ENCODE data around the gene DHRS3.
A peak's percentile ranks its signal among the peaks of the same experiment; 100 is the strongest.

DHRS3 gene

DNA sequence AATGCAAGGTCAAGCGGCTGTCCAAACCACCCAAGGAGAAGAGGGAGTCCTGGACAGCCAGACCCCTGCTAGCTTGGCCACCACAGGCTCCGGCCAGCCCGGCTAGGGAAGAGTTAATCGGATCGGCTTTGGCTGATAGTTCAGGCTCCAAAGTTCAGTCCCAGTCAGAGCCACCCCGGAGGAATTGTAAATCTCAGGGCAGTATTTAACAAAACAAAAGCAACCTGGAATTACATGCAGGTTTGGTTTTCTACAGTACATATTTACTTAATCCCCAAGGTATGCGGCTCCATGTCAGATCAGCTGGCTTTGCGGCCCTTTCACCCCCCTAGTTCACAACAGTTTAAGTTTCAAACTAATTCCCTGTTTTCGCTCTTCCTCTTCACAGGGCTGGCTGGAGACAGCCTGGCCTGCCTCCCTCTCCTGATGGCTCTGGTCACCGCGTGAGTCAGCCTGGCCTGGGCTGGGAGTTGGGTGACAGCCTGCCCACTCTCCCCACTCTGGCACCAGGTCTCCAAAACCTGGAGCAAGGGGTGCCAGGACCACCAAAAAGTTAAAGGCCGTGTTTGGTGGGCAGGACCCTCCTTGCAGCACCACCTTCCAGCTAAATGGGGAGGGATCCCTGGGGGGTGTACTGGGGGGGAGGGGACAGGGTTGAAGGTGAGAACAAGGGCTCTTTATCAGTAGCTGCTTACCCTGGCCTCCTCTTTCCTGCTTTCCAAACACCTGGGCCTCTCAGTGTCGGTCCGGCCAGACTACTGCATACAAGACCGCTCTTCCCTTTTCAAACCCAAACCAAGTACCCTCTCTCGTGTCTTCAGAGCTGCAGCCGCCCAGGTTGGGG is 1.9 kb downstream of the DHRS3 start:
- H3K27me3 Mint-ChIP-seq, result no peaks in the 10 kb centered on the region
- H3K27ac Mint-ChIP-seq, result peak overlapping the region; percentile 83
- H3K4me3 Mint-ChIP-seq, result peak overlapping the region; percentile 95
- peaks cover 77% of the 10 kb centered on the region for H3K4me1 Mint-ChIP-seq (ENCODE audit: low read depth)
- H3K9me3 Mint-ChIP-seq, result no peaks in the 10 kb centered on the region
- peak; percentile 53 for DNase-seq
- H3K36me3 Mint-ChIP-seq (ENCODE audit: low read depth), result peaks cover 51% of the 10 kb centered on the region

DNA sequence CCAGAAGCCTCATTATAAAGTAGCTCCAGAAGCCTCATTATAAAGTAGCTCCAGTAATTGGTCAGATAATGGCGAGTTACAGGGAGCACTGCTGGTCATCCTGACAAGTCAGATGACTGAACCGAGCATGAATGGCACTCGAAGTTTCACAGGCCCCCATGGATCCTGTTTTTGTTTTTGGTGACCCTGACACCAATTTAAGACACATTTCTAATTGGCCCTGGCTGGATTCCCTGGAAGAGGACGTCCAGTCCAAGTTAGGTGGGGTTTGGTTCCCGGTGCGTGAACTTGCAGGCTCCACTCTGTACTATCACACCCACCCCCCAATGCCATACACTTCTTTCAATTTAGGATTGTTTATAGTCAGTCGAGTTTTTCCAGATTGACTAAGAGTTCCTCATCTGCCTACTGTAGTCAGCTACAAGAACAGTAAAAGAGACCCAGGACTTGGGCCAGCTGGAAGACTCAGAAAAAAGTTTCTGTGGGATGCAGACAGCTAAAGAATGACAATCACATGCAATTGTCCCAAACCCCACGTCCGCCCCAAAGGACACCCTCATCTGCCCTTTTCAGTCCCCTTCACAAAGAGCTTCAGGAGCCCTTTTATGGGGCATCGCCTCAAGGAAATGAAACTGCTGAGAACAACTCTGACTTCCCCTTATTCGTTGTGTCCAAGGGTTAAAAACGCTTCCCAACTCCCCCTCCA is 2.7 kb downstream of the DHRS3 start:
- peaks cover 77% of the 10 kb centered on the region for H3K4me1 Mint-ChIP-seq (ENCODE audit: low read depth)
- no peaks in the 10 kb centered on the region for H3K27me3 Mint-ChIP-seq
- peak overlapping the region; percentile 95 for H3K4me3 Mint-ChIP-seq
- H3K36me3 Mint-ChIP-seq (ENCODE audit: low read depth), result peaks cover 59% of the 10 kb centered on the region
- peak overlapping the region; percentile 83 for H3K27ac Mint-ChIP-seq
- no peak for DNase-seq
- no peaks in the 10 kb centered on the region for H3K9me3 Mint-ChIP-seq

DNA sequence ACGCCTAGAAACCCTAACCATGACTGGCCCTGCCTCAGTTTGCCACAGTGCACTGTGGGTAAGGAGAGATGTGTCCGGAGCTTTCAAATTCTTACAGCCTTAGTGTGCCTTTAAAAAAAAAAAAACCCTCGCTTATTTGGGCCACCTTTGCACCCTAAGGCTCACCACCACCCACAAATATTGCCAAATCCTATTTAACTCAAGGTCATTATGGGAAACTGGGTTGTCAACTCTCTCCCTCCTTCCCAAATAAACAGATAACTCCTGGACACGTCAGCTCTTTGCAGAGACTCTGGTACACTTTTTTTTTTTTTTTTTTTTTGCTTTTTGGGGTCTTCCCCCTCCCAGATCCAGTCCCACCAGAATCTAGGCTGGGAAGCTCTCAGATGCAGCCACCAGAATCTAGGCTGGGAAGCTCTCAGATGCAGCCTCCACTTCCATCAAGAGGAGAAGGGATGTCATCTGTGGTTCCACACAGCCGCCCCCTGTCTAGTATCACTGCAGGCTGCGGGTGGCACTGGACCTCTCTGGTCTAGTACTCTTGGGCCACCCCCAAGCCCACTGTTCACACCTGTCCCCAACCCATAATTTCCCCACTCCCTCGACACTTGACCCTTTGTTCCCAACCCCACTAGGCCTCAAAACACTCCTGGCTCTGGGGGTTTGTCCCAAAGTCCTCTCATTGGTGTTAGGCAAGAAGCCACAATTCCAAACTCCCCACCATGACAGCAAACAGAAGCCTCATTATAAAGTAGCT is 3.4 kb downstream of the DHRS3 start:
- Mint-ChIP-seq H3K27ac (peak overlapping the region; percentile 53), H3K4me1 (ENCODE audit: low read depth) (peaks cover 74% of the 10 kb centered on the region), H3K9me3 (no peaks in the 10 kb centered on the region), H3K4me3 (peak overlapping the region; percentile 95), H3K27me3 (no peaks in the 10 kb centered on the region), H3K36me3 (ENCODE audit: low read depth) (peaks cover 63% of the 10 kb centered on the region)
- DNase-seq, result no peak

DNA sequence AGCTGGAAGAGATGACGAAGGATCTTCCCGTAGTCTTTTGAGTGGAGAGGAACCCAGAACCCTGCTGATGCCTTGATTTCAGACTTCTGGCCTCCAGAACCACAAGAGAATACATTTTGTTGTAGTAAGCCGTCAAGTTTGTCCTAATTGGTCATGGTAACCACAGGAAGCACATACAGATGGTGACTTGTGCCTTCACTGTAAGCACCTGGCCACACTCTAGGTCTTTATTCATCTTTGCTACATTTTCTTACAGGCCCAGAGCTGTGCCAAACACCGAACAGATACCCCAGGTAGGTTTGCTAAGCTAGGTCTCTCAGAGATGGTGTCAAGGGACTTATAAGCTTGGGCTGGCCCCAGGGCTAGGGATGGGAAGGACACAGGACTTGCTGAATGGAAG is 4.8 kb downstream of the DHRS3 start:
- H3K27me3 Mint-ChIP-seq, result no peaks in the 10 kb centered on the region
- H3K27ac Mint-ChIP-seq, result peak overlapping the region; percentile 27
- H3K36me3 Mint-ChIP-seq (ENCODE audit: low read depth), result peaks cover 74% of the 10 kb centered on the region
- peaks cover 71% of the 10 kb centered on the region for H3K4me1 Mint-ChIP-seq (ENCODE audit: low read depth)
- no peak for DNase-seq
- H3K9me3 Mint-ChIP-seq, result no peaks in the 10 kb centered on the region
- peak overlapping the region; percentile 34 for H3K4me3 Mint-ChIP-seq

DNA sequence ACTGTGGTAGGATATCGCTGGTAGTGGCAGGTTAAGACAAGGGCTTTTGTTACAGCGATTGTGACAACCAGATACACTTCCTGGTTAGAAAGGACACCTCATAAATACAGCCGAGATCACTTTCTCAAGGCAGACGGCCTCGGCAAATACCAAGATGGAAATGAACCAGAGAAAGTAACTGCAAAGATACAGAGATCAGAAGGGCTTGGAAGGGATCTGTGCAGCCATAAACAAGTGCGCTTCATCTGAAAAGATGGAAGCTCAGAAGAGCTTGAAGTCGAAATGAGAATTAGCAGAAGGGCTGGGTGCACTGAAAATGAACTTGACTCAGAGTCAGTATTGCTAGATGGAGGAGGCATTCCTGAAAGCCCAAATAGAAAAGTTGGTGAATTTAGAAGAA is 7.1 kb downstream of the DHRS3 start:
- Mint-ChIP-seq H3K27me3 (no peaks in the 10 kb centered on the region), H3K36me3 (ENCODE audit: low read depth) (peaks cover 82% of the 10 kb centered on the region)

DNA sequence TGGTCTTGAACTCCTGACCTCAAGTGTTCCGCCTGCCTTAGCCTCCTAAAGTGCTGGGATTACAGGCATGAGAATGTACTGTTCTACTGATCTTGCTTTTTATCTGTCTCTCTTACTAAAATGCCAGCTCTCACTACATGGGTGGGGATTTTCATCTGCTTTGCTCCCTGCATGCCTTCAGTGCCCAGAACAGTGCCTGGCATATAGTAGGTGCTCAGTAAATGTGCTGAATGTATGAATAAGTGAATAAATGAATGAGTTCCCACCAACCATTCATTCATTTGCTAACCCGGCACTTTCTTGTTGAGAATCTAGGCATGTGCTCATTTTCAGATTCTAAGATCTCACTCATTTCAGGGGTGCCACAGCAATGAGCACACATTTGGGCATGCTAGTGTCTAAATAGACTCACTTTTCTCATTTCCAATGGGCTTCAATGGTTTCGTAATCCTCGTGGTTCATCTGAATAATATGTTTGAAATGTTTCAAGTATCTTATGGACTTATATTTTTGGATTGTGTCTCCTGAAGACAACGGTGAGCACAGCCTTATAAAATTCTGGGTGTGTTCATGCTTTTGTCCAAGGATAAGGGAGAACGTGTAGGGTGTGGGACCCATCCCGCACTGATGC is 7.6 kb downstream of the DHRS3 start:
- peaks cover 79% of the 10 kb centered on the region for H3K36me3 Mint-ChIP-seq (ENCODE audit: low read depth)
- H3K27me3 Mint-ChIP-seq, result no peaks in the 10 kb centered on the region
- H3K4me3 Mint-ChIP-seq, result no peak overlapping the region
- H3K27ac Mint-ChIP-seq, result peak overlapping the region; percentile 37
- no peak for DNase-seq
- peaks cover 75% of the 10 kb centered on the region for H3K4me1 Mint-ChIP-seq (ENCODE audit: low read depth)
- H3K9me3 Mint-ChIP-seq, result peaks cover 9% of the 10 kb centered on the region

More for the DNA sequence above, 7.1 kb downstream of the DHRS3 start:
- no peak overlapping the region for H3K4me3 Mint-ChIP-seq
- H3K9me3 Mint-ChIP-seq, result peaks cover 9% of the 10 kb centered on the region
- peaks cover 78% of the 10 kb centered on the region for H3K4me1 Mint-ChIP-seq (ENCODE audit: low read depth)
- no peak for DNase-seq
- peak overlapping the region; percentile 37 for H3K27ac Mint-ChIP-seq

DNA sequence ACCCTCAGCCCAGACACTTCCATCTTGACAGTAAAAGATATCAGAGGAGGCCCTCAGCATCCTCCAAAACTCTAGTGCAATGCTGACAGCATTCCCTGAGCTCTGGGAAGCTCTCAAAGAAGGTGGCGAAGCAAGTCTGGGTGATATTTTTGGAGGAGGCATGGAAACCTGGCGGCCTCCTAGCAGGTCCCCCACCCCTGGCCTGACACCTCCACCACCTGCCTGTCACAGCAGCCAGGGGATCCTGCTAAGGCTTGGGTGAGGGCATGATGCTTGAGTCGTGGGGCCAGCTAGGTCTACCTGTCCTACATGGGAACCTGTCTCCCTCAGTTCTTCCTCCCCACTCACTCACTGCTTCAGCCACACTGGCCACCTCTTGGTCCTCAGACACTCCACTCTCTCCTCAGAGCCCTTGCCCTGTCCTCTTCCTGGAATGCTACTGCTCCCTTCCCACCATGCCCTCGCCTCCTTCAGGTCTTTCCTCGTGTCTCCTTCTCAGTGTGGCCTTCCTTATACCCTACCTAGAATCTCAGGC is 8.5 kb downstream of the DHRS3 start:
- peak overlapping the region; percentile 7 for H3K27ac Mint-ChIP-seq

DNA sequence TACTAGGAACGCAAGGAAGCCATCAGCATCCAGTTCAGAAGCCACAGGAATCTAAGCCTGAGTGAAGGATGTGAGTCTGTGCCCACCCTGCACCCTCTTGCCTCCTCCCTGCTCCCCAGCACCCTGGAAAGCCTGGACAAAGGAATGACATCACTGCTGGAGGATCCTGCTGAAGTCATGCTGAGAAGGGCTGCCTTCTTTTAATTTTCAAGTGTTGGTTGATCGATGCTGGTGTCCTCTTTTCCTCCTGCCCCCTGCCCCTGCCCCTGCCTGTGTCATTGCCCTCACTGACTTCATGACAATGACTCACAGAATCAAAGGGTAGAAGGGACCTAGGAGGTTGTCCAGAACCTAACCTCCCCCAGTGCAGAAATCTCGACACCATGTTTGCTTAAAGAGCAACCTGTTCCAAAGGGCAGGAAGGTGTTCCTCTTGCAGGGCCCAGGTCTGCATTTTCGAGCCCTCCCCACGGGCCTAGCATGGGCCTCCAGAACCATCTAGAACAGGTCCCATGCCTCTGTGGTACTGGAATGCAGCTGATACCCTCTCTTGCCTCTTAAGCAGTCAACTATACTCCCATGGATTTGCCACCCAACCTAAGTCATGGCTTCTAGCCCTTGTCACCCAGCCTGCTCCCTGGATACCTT is 9.6 kb downstream of the DHRS3 start:
- H3K36me3 Mint-ChIP-seq (ENCODE audit: low read depth), result peaks cover 80% of the 10 kb centered on the region
- H3K27ac Mint-ChIP-seq, result no peak overlapping the region
- H3K4me3 Mint-ChIP-seq, result no peak overlapping the region
- DNase-seq, result no peak
- H3K9me3 Mint-ChIP-seq, result peaks cover 9% of the 10 kb centered on the region
- peaks cover 75% of the 10 kb centered on the region for H3K4me1 Mint-ChIP-seq (ENCODE audit: low read depth)
- no peaks in the 10 kb centered on the region for H3K27me3 Mint-ChIP-seq

More for the DNA sequence above, 8.5 kb downstream of the DHRS3 start:
- Mint-ChIP-seq H3K9me3 (peaks cover 9% of the 10 kb centered on the region), H3K36me3 (ENCODE audit: low read depth) (peaks cover 76% of the 10 kb centered on the region), H3K4me1 (ENCODE audit: low read depth) (peaks cover 73% of the 10 kb centered on the region), H3K27me3 (no peaks in the 10 kb centered on the region), H3K4me3 (no peak overlapping the region)
- DNase-seq, result no peak

DNA sequence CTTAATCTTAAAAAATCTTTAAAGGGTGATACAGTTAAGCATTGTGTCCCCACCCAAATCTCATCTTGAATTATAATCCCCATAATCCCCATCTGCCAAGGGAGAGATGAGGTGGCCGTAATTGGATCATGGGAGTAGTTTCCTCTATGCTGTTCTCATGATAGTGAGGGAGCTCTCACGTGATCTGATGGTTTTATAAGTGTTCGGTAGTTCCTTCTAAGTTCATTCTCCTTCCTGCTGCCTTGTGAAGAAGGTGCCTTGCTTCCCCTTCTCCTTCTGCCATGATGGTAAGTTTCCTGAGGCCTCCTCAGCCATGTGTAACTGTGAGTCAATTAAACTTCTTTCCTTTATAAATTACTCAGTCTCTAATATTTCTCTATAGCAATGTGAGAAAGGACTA is 10.7 kb downstream of the DHRS3 start:
- Mint-ChIP-seq H3K36me3 (ENCODE audit: low read depth) (peaks cover 78% of the 10 kb centered on the region), H3K27me3 (no peaks in the 10 kb centered on the region), H3K4me3 (no peak overlapping the region), H3K9me3 (peaks cover 9% of the 10 kb centered on the region), H3K4me1 (ENCODE audit: low read depth) (peaks cover 77% of the 10 kb centered on the region), H3K27ac (no peak overlapping the region)
- no peak for DNase-seq

DNA sequence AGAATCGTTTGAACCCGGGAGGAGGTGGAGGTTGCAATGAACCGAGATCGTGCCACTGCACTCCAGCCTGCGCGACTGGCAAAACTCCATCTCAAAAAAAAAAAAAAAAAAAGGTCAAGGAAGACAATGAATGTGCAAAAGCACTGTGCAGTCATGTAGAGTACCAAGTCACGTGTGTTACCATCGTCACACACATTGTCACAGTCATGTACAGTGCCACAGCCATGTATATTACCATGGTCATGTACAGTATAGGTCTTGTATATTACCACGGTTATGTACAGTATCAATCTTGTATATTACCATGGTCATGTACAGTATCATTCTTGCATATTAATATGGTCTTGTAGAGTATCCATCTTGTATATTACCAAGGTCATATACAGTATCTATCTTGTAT is 13.0 kb downstream of the DHRS3 start:
- no peak overlapping the region for H3K4me3 Mint-ChIP-seq
- peaks cover 83% of the 10 kb centered on the region for H3K4me1 Mint-ChIP-seq (ENCODE audit: low read depth)
- peaks cover 9% of the 10 kb centered on the region for H3K9me3 Mint-ChIP-seq
- peak overlapping the region; percentile 90 for H3K27ac Mint-ChIP-seq
- no peak for DNase-seq
- H3K36me3 Mint-ChIP-seq (ENCODE audit: low read depth), result peaks cover 73% of the 10 kb centered on the region
- H3K27me3 Mint-ChIP-seq, result no peaks in the 10 kb centered on the region

DNA sequence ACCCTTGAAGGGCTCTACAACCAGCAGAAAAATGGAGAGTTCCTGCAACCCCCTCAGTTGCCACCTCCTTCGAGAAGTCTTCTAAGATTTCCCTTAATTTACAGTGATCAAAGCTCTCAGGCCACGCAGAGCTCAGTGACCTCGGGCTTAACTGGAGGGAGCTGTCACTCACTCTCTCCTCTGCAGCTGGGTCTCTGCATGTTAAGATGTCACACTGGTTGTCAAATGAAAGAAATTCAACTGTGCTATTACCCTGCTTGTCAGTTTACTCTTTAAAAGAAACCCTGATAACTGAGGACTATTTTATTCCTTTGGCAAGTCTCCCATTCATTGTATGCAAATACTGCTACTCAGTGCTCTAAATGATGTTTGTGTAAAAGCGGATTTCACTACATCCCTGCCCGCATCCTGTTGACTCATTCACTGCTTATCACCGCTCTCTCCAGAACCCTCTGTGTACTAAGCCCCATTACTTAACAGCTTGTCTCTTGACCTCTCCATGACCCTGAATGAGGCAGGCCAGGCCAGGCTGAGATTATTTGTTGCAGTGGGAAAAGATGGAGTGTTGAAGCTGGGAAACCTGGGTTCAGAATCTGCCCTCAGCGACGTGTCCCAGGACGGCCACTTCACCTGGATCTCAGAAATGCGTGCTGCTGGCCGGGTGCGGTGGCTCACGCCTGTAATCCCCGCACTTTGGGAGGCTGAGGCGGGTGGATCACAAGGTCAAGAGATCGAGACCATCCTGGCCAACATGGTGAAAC is 13.7 kb downstream of the DHRS3 start:
- Mint-ChIP-seq H3K36me3 (ENCODE audit: low read depth) (peaks cover 75% of the 10 kb centered on the region), H3K4me3 (peak overlapping the region; percentile 51), H3K9me3 (peaks cover 9% of the 10 kb centered on the region), H3K4me1 (ENCODE audit: low read depth) (peaks cover 86% of the 10 kb centered on the region), H3K27ac (peak overlapping the region; percentile 90), H3K27me3 (no peaks in the 10 kb centered on the region)
- peak; percentile 61 for DNase-seq

DNA sequence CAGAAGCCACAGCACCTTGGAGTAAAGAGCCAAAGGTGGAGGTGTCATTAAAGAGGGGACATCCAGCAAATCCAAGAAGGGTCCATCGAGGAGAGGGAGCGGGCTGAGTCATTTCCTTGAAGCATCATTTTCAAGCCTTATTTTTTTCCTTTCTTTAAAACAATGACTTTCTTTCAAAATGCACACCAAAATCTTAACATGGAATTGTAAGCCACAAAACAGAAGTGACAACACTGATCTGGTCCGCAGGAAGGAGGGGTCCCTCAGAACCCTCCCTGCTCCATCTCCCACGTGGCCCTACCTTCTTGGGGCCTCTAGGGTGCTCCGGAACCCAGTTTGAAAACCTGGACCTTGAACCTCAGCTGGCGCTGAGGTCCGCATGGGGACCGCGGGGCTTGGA is 14.8 kb downstream of the DHRS3 start:
- peaks cover 76% of the 10 kb centered on the region for H3K4me1 Mint-ChIP-seq (ENCODE audit: low read depth)
- H3K36me3 Mint-ChIP-seq (ENCODE audit: low read depth), result peaks cover 65% of the 10 kb centered on the region
- H3K9me3 Mint-ChIP-seq, result peaks cover 9% of the 10 kb centered on the region
- peak overlapping the region; percentile 50 for H3K27ac Mint-ChIP-seq
- H3K27me3 Mint-ChIP-seq, result no peaks in the 10 kb centered on the region
- no peak overlapping the region for H3K4me3 Mint-ChIP-seq
- DNase-seq, result no peak

DNA sequence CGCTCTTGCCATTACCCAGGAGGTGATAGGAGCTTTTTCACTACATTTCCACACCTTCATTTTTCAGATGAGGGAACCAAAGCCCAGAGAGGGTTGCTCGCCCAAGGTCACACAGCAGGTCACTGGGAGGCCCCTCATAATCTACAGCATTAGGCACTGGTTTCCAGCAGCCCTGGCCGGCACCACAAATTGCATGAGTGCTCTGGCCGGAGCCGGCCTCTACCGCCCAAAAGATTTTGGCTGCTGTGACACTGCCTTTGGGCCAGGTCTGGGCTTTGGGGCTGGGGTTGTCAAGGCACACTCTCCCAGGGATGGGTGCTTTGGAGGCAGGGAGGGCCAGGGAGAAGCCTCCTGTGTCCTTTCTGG is 15.4 kb downstream of the DHRS3 start:
- Mint-ChIP-seq H3K27me3 (no peaks in the 10 kb centered on the region), H3K27ac (peak overlapping the region; percentile 50), H3K9me3 (peaks cover 7% of the 10 kb centered on the region), H3K36me3 (ENCODE audit: low read depth) (peaks cover 60% of the 10 kb centered on the region), H3K4me3 (no peak overlapping the region), H3K4me1 (ENCODE audit: low read depth) (peaks cover 78% of the 10 kb centered on the region)
- no peak for DNase-seq
